Measurements from ENCODE around the gene MAS1.
"Not testable (repeated sequence)": the region's sequence is repeated elsewhere in the genome, so short reads cannot be mapped to it uniquely, and the experiment has no call there.

MAS1 gene

DNA sequence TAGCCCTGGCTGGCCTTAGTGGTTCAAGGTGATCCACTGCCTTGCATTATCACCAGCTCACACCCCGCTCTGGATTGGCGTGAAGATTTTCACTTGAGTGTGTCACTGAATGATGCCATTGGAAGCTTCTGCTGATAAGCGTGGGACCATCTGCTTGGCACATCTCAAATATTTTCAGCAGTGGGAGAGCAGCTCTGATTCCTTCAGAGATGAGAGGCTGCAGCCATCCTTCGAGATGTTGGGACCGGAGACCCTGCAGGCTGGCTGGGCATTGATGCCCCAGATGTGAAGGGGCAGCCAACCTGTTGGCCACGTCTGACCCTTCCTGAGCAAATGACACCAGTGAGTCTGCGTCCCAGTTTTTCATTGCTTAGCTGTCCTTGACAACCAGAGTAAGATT lies at the start of gene MAS1:
Gene MAS1 (plus strand): TSS at position 197 of the 400 bp plus-strand sequence. CDS start 15,968 bp downstream, outside the sequence.
- DNase-seq, result no peak

DNA sequence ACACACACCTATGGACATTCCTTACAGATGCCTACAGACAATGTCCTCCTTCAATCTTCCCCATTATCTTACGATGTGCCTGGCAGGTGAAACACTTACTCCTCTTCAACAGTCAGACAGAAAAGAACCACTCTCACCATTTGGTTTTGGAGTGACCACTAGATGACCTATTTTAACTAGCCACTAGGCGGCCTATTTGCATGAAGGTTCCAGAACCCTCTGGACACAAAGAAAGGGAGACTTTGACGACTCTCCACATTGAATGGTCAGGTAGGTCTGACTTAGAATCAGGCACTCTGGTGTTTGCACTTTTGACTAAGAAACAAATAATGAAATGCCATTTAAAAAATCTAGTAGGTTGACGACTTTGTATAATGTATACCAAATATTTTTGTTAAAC lies 48.8 kb upstream of the MAS1 start:
- no peak for DNase-seq

DNA sequence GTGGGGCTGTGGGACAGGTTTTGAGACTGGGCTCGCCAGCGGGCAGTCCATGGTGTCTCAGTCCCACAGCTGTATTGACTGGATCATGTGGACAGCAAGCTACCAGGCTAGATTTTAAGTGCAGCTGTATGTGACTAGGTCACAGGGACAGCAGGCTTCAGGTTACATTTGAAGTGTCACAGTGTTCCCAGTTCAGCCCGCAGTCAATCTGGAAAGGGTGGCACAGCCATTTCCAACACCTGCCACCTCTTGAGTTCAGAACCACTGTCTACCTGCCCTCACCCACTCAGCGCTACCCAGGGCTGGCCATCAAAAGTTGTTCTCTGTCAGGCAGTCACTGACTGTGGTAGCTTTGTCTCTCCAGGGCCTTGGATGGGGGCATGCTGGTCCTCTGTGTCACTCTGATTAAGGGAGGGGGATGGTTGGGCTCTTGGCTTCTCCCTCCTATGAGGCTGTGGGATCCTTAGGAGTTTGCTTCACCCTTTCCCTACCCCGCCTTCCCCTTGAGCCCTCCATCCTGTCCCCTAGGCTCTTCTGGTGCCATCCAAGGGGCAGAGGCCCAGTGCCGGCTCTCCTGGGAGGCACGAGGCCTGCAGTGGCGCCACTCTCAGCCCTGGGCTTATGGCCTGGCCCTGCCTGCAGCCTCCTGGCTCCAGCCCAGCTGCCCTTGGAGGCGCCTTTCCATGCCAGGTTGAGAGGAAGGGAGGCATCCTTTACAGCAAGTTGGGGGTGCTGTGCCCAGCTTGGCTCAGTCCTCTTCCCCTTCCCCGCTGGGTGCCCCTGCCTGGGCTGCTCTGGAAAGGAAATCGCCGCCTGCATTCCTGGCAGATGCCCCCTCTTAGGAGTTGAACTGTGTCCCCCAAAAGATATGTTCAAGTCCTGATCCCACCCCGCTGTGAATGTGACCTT lies 45.8 kb upstream of the MAS1 start:
- no peak for DNase-seq

DNA sequence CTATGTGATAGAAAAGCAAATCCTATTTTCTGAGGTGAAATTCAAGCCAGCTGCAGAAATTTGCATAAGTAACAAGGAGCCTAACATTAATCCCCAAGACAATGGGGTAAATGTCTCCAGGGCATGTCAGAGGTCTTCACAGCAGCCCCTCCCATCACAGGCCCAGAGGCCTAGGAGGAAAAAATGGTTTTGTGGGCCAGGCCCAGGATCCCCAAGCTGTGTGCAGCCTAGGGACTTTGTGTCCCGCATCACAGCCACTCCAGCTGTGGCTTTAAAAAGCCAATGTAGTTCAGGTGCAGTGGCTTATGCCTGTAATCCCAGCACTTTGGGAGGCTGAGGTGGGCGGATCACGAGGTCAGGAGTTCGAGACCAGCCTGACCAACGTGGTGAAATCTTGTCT lies 42.2 kb upstream of the MAS1 start:
- DNase-seq, result not testable (repeated sequence)

DNA sequence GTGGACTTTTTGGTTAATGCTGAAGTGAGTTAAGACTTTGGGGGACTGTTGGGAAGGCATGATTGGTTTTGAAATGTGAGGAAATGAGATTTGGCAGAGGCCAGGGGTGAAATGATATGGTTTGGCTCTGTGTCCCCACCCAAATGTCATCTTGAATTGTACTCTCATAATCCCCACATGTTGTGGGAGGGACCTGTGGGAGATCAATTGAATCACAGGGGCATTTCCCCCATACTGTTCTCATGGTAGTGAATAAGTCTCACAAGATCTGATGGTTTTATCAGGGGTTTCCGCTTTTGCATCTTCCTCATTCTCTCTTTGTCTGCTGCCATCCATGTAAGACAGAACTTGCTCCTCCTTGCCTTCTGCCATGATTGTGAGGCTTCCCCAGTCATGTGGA lies 40.9 kb upstream of the MAS1 start:
- not testable (repeated sequence) for DNase-seq

DNA sequence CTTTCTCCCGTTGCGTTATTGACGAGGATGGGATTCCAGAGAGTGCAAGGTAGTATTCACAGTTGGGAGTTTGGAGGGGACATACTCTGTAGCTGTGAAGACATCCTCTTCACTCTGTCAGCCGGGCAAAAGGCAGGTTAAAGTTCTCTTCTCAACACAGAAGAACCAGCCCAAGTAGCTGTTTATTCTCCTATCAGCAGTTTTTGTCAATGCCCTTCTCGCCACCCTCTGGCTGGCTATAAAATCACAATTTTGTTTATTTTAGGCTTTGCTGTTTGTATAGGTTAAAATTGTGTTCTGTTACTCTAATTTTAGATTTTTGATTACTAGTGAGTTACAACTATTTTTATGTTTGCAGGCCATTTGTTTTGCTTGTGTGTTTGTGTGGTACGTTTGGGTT lies 37.9 kb upstream of the MAS1 start:
- DNase-seq, result no peak

DNA sequence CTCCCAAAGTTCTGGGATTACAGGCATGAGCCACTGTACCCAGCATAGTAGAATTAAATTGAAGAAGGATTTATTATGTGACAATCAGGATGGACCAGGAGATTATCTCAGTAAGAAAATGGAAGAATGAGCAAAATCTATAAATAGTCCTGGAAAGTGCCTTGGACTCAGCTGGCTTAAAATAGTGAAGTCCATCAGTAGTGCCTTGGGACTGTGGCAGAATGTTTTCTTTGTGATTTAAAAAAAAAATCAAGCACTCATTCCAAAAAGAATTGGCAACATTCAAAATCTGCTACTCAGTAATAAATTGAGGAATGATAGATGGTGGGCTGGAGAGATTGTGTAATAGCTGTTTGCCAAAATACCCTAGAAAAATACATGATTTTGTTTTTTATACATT lies 37.0 kb upstream of the MAS1 start:
- no peak for DNase-seq

DNA sequence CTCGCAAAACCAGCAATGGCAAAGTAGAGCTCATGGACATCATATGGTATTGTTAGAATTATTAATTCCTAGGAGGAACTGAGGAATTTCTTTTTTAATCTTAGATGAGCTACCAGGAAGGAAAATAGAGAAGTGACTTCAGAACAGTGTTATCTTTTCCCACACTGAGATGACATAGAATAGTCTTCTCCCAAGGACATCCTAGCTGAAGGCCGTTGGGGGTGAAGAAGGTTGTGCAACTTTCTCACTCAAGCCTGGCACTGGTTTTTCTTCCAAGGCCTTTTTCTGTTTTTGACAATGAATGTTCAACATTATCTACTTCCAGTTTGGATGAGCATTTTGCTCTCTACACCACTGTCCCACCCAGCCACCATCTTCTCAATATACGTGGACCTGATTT lies 35.8 kb upstream of the MAS1 start:
- no peak for DNase-seq

DNA sequence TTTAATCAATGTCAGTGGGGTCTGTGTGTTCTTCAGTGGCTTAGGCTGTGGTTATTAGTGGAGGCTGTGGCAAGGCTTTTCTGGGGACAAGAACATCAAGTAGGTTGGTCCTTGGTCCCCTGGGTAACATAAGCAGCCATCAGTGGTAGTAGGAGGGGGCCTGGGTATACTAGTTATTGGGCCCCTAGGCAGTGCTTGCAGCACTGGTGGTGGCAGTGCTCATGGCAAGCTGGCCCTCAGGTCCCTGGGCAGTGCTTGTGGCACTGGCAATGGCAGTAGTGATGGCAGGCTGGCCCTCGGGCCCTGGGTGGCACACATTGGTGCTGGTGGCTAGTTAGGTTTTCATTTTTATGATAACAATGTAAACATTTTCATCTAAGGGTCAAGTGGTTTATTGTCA lies 32.5 kb upstream of the MAS1 start:
- DNase-seq, result no peak

DNA sequence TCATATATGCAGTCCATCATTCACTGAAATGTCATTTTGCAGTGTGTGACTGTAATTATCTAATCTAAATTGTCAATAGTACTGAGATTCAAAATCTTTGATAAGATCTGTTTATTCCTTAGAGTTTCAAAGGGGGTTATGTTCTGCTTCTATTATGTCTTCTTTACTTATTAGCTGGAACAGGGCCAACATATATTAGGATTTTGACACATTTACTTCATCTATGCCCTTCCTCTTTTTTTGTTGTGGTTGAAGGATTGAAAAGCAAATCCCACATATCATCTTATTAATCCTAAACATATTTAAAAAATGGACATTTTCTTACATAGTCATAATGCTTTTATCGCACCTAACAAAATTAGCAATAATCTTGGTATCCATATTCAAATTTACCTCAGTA lies 30.3 kb upstream of the MAS1 start:
- DNase-seq, result no peak

DNA sequence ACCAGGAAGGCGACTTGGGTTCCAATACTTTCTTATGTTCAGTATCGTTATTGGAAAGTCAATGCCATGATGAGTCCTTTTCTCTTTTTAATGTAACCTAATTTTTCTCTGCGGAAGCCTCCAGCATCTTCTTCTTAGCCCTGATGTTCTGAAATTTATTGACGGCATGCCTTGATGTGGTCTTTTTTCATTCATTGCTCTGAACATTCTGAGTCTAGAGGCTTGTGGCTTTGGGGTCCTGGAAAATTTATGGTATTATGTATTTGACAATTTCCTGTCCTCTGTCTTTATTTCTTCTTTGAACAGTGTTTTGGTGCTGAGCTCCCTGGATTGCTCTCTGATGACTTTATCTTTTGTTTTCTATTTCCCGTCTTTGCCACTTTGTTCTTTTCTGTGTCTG lies 28.7 kb upstream of the MAS1 start:
- DNase-seq, result no peak

DNA sequence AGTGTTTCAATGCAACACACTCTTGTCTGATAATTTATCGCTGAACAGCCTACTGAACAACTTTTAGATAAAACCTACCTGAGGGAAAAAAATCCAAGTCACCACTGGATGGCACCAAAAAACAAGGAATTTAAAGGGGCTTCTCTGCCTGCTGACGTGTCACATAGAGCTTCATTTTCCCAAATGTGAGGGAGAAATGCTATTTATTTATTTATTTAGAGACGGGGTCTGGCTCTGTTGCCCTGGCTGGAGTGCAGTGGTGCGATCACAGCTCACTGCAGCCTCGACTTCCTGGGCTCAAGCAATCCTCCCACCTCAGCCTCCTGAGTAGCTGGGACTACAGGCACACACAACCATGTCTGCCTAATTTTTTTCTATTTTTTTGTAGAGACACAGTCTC lies 27.4 kb upstream of the MAS1 start:
- not testable (repeated sequence) for DNase-seq

DNA sequence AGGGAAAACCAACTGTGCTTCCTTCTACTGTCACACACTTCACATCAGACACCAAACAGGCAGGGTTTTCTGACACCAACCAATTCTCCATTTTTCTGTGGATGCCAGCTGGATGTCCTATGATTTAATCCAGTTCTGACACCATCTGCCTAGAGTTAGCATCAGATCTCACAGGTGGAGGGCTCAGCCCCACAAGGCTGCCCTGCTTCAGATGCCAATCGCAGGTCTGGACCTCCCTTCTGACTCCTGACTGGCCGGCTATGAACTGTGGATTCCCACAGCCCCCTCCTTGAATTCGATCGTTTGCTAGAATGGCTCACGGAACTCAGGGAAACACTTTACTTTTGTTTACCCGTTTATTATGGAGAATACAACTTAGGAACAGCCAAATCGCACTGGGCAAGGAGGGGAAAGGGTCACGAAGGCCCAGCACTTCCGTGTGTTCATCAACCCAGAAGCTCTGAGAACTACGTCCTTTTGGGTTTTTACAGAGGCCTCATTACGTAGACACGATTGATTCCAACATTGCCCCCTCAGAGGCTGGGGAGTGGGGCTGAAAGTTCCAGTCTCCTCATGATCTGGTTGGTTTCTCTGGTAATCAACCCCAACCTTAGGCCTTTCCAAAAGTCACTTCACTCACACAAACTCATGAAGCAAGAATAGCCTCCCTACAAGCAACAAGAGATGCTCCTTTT lies 25.4 kb upstream of the MAS1 start:
- DNase-seq, result no peak

DNA sequence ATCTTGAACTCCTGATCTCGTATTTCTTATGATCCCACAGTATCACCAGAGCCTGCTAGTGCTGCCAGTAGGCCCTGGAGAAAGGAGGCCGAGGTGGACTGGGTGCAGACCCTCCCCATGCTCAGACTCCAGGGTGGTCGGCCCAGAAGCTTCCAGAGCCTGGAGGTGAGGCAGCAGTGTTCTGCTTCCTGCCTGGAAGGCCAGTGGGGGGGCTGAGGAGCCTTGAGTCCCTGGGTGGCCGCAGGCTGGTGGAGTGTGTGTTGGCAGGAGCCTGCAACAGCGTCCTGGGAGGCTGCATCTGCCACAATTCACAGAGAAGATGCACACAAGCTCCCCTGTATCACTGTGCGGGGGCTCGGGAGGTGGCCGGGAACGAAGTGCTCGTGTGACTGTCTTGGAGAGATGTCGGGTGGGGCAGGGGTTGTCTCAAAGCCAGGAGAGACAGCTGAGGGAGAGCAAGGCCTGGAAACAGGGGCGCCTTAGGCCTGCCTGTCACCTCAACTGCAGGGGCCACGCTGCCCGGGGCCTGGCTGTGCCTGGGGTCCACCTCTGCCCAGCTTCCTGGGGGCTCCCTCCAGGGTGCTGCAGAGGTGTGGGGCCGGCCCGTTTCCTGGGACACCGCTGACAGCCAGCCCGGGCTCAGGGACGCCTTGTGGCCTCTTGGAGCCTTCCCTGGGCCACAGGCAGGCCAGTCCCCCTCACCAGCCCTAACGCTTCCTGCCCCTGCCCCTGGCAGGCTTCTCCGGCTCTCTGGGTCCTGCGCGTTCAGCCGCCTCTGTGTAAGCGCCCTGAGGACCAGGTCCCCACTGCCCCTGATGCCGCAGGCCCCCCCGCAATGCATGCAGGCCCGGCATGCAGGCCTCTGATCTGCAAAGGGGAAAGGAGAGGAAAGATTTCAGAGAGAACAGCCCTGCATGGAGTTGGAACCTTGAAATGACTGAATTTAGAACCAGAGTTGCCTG lies 24.2 kb upstream of the MAS1 start:
- no peak for DNase-seq

DNA sequence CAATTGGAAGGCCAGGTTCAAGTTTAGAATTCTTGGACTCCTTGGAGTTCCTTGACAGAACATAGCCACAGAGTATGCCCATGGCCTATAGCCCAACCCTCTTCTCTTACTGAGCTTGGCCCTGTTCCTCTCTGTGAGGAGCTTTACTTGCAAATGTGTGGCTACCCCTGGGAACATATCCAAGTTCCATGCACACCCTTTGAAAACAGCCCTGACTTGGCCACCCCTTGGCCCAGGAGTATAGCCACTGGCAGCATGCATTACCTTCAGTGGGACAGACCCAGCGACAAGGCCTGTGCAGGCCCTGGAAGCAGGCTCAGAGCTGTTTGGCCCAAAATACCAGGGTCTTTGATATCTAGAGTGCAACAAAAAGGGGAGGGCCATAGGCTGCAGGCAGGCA lies 19.5 kb upstream of the MAS1 start:
- no peak for DNase-seq

DNA sequence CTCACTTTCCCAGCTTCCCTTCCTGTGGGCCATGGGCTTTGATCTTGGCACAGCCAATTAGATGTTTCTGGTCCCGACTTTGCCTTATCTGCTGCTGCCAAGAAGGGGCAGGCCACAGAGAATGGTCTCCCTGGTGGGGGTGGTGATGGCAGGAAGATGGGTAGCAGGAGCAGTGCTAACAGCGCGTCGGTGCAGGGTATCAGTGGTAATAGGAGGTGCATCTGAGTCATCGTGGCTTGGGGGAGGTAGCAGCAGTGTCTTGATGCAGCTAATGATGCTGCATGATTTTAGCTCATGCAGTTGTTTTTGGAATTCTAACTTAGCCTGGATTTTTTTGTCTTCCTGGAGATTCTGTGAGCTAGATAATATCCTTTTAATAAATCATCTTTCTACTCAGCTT lies 18.9 kb upstream of the MAS1 start:
- DNase-seq, result peak; percentile 9

DNA sequence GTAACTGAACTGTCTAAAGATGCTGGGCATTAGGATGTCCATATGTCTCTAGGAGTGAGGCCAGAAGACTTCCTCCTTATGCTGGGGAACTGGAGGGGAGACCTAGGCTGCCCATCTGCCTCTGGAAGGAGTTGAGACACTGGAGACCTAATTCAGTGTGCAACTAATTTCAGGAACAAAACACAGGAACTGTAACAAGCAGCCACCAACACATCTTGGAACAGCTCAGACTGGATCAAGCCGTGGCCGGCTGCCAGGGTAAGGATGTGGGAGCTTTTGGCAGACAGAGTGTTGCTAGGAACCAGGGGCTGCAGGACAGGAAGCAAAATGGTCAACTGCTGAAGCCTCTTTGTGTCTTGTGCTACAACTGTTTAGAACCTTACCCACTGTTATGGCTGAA lies 16.4 kb upstream of the MAS1 start:
- DNase-seq, result no peak

DNA sequence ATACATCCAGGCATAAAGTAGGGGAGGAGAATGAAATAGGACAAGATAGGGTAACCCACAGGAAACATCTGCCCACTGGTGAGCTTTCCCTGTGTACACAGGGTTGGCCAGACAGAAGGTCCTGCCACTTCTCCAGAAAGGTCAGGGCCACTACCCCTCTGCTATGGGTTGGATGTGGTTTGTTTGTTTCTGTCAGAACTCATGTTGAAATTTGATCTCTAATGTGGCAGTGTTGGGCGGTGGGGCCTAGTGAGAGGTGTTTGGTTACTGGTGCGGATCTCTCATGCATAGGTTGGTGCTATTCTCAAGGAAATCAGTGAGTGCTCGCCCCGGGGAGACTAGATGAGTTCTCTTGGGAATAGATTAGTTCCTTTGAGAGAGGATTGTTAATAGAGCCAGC lies 15.6 kb upstream of the MAS1 start:
- no peak for DNase-seq

DNA sequence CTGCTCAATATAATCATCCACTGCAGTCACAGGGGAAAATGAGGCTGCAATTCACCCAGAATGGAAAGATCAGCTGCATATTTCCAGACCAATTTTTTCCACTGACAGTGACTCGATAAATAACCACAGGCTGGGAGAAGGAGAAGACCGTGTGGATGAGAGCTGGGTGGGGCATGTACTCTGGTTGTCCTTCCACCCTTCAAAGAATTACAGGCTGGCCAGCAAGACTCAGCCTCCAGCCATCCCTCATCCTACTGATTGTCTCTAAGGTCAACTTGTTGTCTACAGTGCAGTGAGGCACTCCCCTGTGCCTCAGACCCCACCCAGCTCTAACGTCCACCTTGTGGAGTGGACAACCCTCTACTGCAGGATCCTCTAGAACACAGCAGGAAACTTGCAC lies 14.5 kb upstream of the MAS1 start:
- no peak for DNase-seq

DNA sequence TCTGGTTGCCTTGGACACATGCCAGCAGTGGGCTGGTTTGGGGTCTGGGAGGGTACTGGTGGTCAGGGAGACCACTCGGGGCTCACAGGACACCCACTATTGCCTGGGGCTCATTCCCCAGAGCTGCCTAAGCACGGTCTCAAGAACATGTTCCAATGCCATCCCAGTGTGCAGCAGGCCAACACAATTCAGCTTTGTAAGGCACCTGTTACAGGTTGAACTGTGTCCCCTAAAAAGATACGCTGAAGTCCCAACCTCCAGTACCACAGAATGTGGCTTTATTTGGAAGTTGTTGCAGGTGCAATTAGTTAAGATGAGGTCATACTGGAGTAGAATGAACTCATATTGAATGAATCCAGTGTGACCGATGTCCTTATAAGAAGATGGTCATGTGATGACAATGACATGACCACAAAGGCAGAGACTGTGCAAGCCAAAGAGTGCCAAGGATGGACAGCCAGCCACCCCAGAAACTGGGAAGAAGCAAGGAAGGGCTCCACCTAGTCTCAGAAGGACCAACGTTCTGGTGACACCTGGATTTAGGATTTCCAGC lies 13.5 kb upstream of the MAS1 start:
- DNase-seq, result no peak

DNA sequence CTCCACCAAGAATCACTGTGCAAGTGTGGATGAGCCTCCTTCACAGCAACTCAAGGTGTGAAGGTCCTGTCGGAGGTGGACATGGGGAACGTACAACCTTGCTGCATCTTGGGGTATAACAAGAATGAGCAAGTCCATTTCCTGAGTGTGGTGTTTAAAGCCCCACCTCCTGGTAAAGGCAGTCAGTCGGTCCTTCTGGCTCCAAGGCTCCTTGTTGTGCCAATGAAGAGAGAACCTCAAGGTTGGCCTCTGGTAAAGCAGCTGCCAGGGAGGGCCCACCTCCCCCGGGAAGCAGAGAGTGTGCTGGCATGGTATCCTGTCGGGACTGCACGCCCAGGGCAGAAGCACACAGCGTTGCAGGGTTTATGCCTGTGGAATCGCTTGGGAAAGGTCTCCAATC lies 12.4 kb upstream of the MAS1 start:
- DNase-seq, result no peak

DNA sequence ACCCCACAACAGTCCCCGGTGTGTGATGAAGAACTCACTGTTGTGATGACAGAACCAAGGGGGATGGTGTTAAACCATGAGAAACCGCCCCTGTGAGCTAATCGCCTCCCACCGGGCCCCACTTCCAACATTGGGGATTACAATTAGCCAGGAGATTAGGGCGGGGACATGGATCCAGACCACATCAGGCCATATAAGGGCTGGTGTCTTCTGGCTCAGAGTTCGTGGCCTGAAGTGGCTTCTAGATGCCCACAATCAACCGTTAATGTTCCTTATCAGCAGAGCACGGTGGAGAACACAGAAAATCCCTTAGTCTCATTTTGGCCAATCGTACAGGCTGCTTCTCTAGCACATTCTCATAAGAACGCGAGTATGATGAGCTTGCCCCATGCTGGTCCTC lies 10.9 kb upstream of the MAS1 start:
- DNase-seq, result no peak

DNA sequence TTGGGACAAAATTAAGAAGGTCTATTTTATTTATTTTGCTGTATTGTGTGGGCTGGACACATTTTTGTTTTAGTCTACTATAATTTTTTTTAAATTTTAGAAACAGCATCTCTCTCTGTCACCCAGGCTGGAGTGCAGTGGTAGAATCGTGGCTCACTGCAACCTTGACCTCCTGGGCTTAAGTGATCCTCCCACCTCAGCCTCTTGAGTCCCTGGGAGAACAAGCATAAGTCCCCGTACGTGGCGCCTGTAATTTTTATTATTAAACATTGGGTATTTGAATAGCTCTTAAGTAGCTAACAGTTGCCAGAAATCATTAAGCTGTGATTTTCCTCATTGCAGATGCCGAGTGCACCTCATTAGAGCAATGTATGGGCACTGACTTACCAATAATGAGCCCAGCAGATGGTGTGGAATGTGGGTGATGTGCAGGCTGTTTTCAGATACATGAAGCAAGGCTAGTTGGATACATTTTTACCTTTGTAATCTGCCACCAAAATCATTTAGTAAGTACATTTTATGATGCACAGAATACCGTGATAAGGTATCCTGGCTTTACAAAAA lies 10.3 kb upstream of the MAS1 start:
- no peak for DNase-seq

Measured in stimulated activated CD4-positive, alpha-beta T cell treated with anti-CD3 and anti-CD28 coated beads, Interleukin-1b, Interleukin-23, amount 100 ng/mL, for 48 hours (primary cell).